ENCODE data around the gene PIF1. TPM values are rescaled to one million over a fixed set of nuclear protein-coding genes. Genes with fewer than 3 reads are reported as not detected.

The PIF1 gene
- total RNA-seq, 3 donors from 2014 or later (not counting 1 experiment from before 2014, with no cell fraction given): 6.2 to 23.9 (median 9.7) TPM

GRCh38 chr15:64782751-64783150 lies 42.7 kb downstream of the PIF1 start:
- peak overlapping the region; percentile 75 for H3K4me3 Mint-ChIP-seq
- 97% methylated on average over 5 of the region's 5 CpGs for WGBS (ENCODE audit: insufficient coverage)
- no peaks in the 10 kb centered on the region for H3K9me3 ChIP-seq (ENCODE audit: control insufficient read depth, insufficient read depth, low read length)
- H3K27ac ChIP-seq (ENCODE audit: low read length): no peak overlapping the region
- peaks cover 18% of the 10 kb centered on the region for H3K4me1 ChIP-seq (ENCODE audit: control insufficient read depth, insufficient read depth, low read length)
- no peaks in the 10 kb centered on the region for H3K36me3 ChIP-seq (ENCODE audit: control insufficient read depth, insufficient read depth, low read length)
- H3K4me3 ChIP-seq (ENCODE audit: low read length): no peak overlapping the region
- H3K27me3 Mint-ChIP-seq (ENCODE audit: low read depth in 2 of 2): peaks cover 0 to 2% of the 10 kb centered on the region in 2 donors
- H3K36me3 Mint-ChIP-seq: no peaks in the 10 kb centered on the region
- DNase-seq: no peak
- ATAC-seq: no peak
- peak overlapping the region; percentile 78 to 84 for H3K27ac Mint-ChIP-seq
- peaks cover 29 to 46% of the 10 kb centered on the region in 2 donors for H3K4me1 Mint-ChIP-seq
- intact Hi-C loops (cut with micrococcal nuclease): no loop called here
- H3K9me3 Mint-ChIP-seq: no peaks in the 10 kb centered on the region
- TF ChIP-seq CTCF (IDR thresholded peaks at IDR 0.05): no peak
- H3K27me3 ChIP-seq (ENCODE audit: control insufficient read depth, insufficient read depth, low read length): no peaks in the 10 kb centered on the region

GRCh38 chr15:64781299-64781698 lies 44.1 kb downstream of the PIF1 start:
- intact Hi-C loops (cut with micrococcal nuclease): no loop called here
- no peaks in the 10 kb centered on the region for H3K9me3 Mint-ChIP-seq
- WGBS (ENCODE audit: insufficient coverage): 95% methylated on average over 6 of the region's 6 CpGs
- no peak for TF ChIP-seq CTCF (IDR thresholded peaks at IDR 0.05)
- peak overlapping the region; percentile 78 to 84 for H3K27ac Mint-ChIP-seq
- no peaks in the 10 kb centered on the region for H3K36me3 Mint-ChIP-seq
- H3K9me3 ChIP-seq (ENCODE audit: control insufficient read depth, insufficient read depth, low read length): no peaks in the 10 kb centered on the region
- H3K4me3 ChIP-seq (ENCODE audit: low read length): no peak overlapping the region
- H3K4me1 ChIP-seq (ENCODE audit: control insufficient read depth, insufficient read depth, low read length): peaks cover 19% of the 10 kb centered on the region
- DNase-seq: no peak
- H3K4me1 Mint-ChIP-seq: peaks cover 29 to 54% of the 10 kb centered on the region in 2 donors
- peaks cover 0 to 10% of the 10 kb centered on the region in 2 donors for H3K27me3 Mint-ChIP-seq (ENCODE audit: low read depth in 2 of 2)
- H3K36me3 ChIP-seq (ENCODE audit: control insufficient read depth, insufficient read depth, low read length): no peaks in the 10 kb centered on the region
- no peaks in the 10 kb centered on the region for H3K27me3 ChIP-seq (ENCODE audit: control insufficient read depth, insufficient read depth, low read length)
- ATAC-seq: no peak
- no peak overlapping the region for H3K27ac ChIP-seq (ENCODE audit: low read length)
- H3K4me3 Mint-ChIP-seq: peak overlapping the region; percentile 25

DNA sequence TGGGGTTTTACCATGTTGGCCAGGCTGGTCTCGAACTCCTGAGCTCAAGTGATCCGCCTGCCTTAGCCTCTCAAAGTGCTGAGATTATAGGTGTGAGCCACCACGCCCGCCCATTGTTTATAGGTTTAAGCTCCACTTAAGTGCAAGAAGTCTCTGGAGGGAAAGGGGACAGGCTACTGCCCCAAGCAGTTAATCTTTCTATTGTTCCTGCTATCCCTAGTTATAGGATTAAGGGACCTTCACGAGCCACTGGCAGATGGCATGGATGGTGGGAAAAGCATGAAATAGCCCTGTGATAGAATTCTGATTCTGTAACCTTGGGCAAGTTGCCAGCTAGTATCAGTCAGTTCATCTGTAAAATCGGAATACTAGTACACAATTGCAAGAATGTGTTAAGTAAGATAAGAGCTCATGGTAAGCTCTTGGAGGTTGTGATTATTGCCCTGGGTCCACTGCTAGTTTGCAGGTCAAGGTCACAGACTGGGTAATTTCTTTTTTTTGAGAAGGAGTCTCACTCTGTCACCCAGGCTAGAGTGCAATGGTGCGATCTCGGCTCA lies 44.8 kb downstream of the PIF1 start:
- Histone ChIP-seq H3K4me1 (ENCODE audit: control insufficient read depth, insufficient read depth, low read length) (peaks cover 25% of the 10 kb centered on the region), H3K9me3 (ENCODE audit: control insufficient read depth, insufficient read depth, low read length) (no peaks in the 10 kb centered on the region), H3K36me3 (ENCODE audit: control insufficient read depth, insufficient read depth, low read length) (no peaks in the 10 kb centered on the region), H3K27me3 (ENCODE audit: control insufficient read depth, insufficient read depth, low read length) (no peaks in the 10 kb centered on the region), H3K4me3 (ENCODE audit: low read length) (no peak overlapping the region), H3K27ac (ENCODE audit: low read length) (no peak overlapping the region)
- peaks cover 29 to 59% of the 10 kb centered on the region in 2 donors for H3K4me1 Mint-ChIP-seq
- intact Hi-C loops (cut with micrococcal nuclease): no loop called here
- TF ChIP-seq CTCF (IDR thresholded peaks at IDR 0.05): no peak
- no peak overlapping the region for H3K4me3 Mint-ChIP-seq
- H3K9me3 Mint-ChIP-seq: no peaks in the 10 kb centered on the region
- 89% methylated on average over 7 of the region's 8 CpGs for WGBS (ENCODE audit: insufficient coverage)
- H3K27me3 Mint-ChIP-seq (ENCODE audit: low read depth in 2 of 2): peaks cover 0 to 15% of the 10 kb centered on the region in 2 donors
- ATAC-seq (no peak), DNase-seq (no peak)
- peak overlapping the region in 1 of 2 donors; percentile 84 for H3K27ac Mint-ChIP-seq
- H3K36me3 Mint-ChIP-seq: no peaks in the 10 kb centered on the region

- H3K27me3 Mint-ChIP-seq (ENCODE audit: low read depth in 2 of 2): peaks cover 0 to 15% of the 10 kb centered on the region in 2 donors
Observed at GRCh38 chr15:64779630-64780029, 45.8 kb downstream of the PIF1 start.

More at GRCh38 chr15:64779630-64780029, 45.8 kb downstream of the PIF1 start:
- peaks cover 25% of the 10 kb centered on the region for H3K4me1 ChIP-seq (ENCODE audit: control insufficient read depth, insufficient read depth, low read length)
- H3K9me3 ChIP-seq (ENCODE audit: control insufficient read depth, insufficient read depth, low read length): no peaks in the 10 kb centered on the region
- no peak overlapping the region for H3K27ac ChIP-seq (ENCODE audit: low read length)
- no peak for TF ChIP-seq CTCF (IDR thresholded peaks at IDR 0.05)
- Mint-ChIP-seq H3K27ac (peak overlapping the region in 1 of 2 donors; percentile 42), H3K4me3 (no peak overlapping the region), H3K9me3 (no peaks in the 10 kb centered on the region), H3K4me1 (peaks cover 29 to 60% of the 10 kb centered on the region in 2 donors), H3K36me3 (no peaks in the 10 kb centered on the region)
- no peak for ATAC-seq
- H3K36me3 ChIP-seq (ENCODE audit: control insufficient read depth, insufficient read depth, low read length): no peaks in the 10 kb centered on the region
- DNase-seq: no peak
- no peak overlapping the region for H3K4me3 ChIP-seq (ENCODE audit: low read length)
- intact Hi-C loops (cut with micrococcal nuclease): no loop called here
- 100% methylated on average over 1 of the region's 1 CpG for WGBS (ENCODE audit: insufficient coverage)
- no peaks in the 10 kb centered on the region for H3K27me3 ChIP-seq (ENCODE audit: control insufficient read depth, insufficient read depth, low read length)

All from natural killer cell (primary cell).